Left colon (tissue), 2 donors: Measurements from ENCODE around the gene SLC35D3. TPM values are rescaled to one million over a fixed set of nuclear protein-coding genes. Genes with fewer than 3 reads are reported as not detected.
"Not testable (repeated sequence)": the region's sequence is repeated elsewhere in the genome, so short reads cannot be mapped to it uniquely, and the experiment has no call there.

Experiments used
- ATAC-seq: fragments of 200-7000 bp; cut with Tn5 transposase; one replicate; pipeline ENCODE4 v1.9.1; 2020; ENCODE audit warnings: mild to moderate bottlenecking, moderate library complexity
- DNase-seq, 2 donors: peaks; one replicate each; pipeline ENCODE4 v3.0.0-alpha.2; 2020
- intact Hi-C, 2 donors: fragments of 100-400 bp; cut with DNase I in 1 of 2; cut with micrococcal nuclease in 1 of 2; formaldehyde crosslinking; loops; one replicate each; pipeline versions ENCODE4 v1.11.2 to v1.14.0; 2022; cut with DNase I, micrococcal nuclease
- long read RNA-seq: library from polyadenylated mRNA; unstranded; transcript quantifications from one replicate; pipeline ENCODE4 v2.0.0, GENCODE V29; 2021
- total RNA-seq, 2 donors: library from RNA; stranded (reverse); fragmentation: NEBNext Ultra II Directional; extraction: Animal tissue kit (Norgen Biotek cat#: 25700); gene quantifications; one replicate each; pipeline ENCODE4 v1.2.1, GENCODE V29; 2021
- donor health status: DM: no; HTN: no; CAD: no.
- donor health status: DM: yes; HTN: yes; CAD: no.

Gene SLC35D3, protein sequence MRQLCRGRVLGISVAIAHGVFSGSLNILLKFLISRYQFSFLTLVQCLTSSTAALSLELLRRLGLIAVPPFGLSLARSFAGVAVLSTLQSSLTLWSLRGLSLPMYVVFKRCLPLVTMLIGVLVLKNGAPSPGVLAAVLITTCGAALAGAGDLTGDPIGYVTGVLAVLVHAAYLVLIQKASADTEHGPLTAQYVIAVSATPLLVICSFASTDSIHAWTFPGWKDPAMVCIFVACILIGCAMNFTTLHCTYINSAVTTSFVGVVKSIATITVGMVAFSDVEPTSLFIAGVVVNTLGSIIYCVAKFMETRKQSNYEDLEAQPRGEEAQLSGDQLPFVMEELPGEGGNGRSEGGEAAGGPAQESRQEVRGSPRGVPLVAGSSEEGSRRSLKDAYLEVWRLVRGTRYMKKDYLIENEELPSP
- total RNA-seq = under 1 TPM; 0.28 to 0.34 TPM
- long read RNA-seq, partial matches to known transcripts = 0 of 1 reads
- long read RNA-seq, other reads (novel, unspliced or antisense) = 0 of 1 reads

- ATAC-seq (peak; percentile 43), DNase-seq (peak in 1 of 2 donors; percentile 21)
- intact Hi-C loops = no loop called here
Measured at GRCh38 chr6:136921936-136922684, at the start of gene SLC35D3. TSS of gene SLC35D3 (plus strand) at chr6:136922301. CDS start at chr6:136922429, 128 bp downstream.

DNA sequence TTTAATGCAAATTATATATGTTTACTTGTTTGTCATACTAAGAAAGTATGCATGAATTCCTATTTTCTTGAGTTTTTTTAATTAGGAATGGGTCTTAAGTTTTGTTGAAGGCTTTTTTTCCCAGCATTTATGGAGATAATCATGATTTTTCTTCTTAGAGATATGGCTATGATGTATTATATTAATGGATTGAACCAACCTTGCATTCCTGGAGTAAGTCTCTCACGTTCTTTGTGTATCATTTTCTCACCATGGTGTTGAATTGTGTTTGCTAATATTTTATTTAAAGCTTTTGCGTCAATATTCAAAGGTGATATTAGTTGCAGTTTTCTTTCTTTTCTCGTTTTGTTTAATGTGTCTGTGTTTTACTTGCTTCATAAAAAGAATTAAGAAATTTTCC lies 48.4 kb upstream of the SLC35D3 start:
- ATAC-seq = no peak
- intact Hi-C loops = no loop called here
- DNase-seq = no peak

DNA sequence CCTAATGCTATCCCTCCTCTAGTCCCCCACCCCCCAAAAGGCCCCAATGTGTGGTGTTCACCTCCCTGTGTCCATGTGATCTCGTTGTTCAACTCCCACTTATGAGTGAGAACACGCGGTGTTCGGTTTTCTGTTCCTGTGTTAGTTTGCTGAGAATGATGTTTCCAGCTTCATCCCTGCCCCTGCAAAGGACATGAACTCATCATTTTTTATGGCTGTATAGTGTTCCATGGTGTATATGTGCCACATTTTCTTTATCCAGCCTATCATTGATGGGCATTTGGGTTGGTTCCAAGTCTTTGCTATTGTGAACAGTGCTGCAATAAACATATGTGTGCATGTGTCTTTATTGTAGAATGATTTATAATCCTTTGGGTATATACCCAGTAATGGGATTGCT lies 45.6 kb upstream of the SLC35D3 start:
- DNase-seq, ATAC-seq, intact Hi-C loops: not testable (repeated sequence)

- ATAC-seq (peak; percentile 51), DNase-seq (no peak)
- intact Hi-C loops = no loop called here
Measured at GRCh38 chr6:136880748-136881460, 41.2 kb upstream of the SLC35D3 start.

- ATAC-seq = no peak
- DNase-seq = no peak
- intact Hi-C loops = no loop called here
Measured at GRCh38 chr6:136886091-136886490, 36.0 kb upstream of the SLC35D3 start.

DNA sequence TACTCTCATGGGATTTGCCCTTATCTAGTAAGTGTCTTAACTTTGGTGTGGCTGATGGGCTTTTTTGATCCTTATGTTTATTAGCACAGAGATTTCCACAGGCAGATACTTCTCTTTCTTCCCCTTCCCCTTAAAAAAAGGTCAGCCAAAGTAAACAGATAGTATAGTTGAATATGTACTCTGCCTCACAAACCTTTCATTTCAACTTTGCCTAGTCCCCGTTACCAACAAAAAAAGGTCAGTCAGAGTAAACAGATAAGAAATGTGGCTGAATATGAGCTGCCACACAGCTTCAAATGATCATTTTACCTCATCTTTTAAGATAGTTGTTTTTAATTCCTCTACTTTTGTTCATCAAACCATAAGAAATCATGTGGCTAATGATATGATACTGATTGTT lies 34.1 kb upstream of the SLC35D3 start:
- intact Hi-C loops = no loop called here
- ATAC-seq = no peak
- DNase-seq = no peak

DNA sequence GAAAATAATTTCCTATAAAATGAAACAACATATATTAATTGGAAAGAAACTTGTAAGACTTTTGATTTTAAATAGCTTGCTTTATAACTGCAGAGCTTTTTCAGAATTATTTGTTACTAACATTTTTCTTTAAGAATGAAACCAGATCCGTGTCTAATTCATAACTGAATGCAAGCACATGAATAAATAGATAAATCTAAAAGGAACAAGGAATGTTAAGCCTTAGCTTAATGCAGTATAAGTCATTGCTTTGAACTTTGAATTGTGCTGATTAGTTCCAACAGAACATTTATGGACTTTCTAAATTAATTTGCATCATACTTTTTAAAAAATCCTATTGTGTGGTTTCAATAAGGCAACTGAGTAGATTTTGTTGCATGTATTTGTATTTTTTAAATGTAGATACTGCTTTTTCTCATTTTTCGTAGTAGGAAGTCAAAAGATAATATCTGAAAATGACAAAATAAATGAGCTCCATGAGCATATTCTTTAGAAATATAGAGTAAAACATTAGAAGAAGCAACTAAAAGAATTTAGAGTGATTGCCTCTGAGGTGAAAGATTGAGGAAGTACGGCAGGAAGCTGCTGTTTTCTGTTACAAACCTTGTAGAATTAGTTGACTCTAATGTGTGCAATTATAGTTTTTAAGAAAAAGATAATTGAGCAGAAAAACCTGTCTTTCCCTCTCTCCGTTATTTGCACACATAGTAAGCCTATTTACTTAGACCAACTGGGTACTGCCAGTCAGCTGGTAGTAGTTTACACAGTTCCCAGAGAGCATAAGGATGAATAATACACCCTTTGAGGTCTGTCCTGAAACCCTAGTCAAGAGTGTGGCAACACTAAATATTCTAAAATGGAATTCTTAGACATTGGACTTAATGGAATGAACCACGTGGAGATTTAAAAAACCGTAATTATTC lies 32.6 kb upstream of the SLC35D3 start:
- DNase-seq (no peak), ATAC-seq (peak; percentile 55)
- intact Hi-C loops = no loop called here

DNA sequence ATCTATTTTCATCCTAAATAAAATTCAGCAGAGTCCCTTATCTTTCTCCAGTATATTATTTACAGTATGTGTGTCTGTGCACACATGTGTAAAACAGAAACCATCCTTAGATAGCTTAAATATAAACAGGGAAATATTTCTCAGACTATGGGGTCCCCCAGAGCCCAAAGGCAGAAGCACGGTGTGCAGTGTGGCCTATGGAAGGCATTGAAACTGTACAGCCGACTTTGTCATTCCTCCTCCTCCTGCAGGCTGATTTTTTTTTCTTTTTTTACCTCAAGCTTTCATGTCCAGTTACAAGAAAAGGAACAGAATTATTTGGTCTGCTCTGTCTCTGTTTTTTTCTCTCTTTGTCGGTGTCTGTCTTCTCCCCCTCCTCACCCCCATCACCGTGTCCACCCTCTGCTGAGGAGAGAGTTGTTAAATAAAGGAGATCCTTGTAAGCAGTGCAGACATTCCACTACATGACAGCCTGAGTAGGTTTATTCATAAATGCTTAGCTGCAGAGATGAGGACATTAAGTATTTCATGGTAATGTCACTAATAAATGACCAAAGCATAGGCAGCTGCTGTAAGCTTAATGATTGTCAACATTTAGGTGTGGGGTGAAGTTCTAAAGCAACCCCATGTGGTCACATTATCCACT lies 31.8 kb upstream of the SLC35D3 start:
- no peak for ATAC-seq
- intact Hi-C loops = no loop called here

GRCh38 chr6:136890986-136891385 lies 31.1 kb upstream of the SLC35D3 start:
- DNase-seq (no peak), ATAC-seq (no peak)
- intact Hi-C loops = no loop called here

More for the DNA sequence above, 31.8 kb upstream of the SLC35D3 start:
- no peak for DNase-seq

- intact Hi-C loops = no loop called here
- DNase-seq (no peak), ATAC-seq (no peak)
Measured at GRCh38 chr6:136893187-136893586, 28.9 kb upstream of the SLC35D3 start.

GRCh38 chr6:136895901-136896300 lies 26.2 kb upstream of the SLC35D3 start:
- intact Hi-C loops = no loop called here
- no peak for ATAC-seq
- no peak for DNase-seq

DNA sequence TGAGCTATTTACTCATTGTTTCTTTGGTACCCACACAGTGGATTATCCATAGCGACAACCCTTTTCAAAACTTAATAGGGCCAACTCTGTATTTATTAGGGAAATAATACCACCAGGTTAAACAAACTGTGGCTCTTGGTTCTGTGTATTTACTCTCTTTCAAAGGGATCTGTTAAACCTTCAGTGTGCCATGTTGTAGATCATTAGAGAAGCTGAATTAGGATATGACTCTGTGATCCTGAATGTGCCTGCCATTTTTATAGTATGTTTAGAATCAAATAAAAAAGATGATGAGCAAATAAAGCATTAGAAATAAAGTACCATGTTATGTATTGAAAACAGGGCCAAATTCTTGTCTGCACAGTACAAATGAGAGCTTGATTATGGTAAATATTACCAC lies 25.0 kb upstream of the SLC35D3 start:
- intact Hi-C loops = no loop called here
- no peak for DNase-seq
- ATAC-seq = no peak

DNA sequence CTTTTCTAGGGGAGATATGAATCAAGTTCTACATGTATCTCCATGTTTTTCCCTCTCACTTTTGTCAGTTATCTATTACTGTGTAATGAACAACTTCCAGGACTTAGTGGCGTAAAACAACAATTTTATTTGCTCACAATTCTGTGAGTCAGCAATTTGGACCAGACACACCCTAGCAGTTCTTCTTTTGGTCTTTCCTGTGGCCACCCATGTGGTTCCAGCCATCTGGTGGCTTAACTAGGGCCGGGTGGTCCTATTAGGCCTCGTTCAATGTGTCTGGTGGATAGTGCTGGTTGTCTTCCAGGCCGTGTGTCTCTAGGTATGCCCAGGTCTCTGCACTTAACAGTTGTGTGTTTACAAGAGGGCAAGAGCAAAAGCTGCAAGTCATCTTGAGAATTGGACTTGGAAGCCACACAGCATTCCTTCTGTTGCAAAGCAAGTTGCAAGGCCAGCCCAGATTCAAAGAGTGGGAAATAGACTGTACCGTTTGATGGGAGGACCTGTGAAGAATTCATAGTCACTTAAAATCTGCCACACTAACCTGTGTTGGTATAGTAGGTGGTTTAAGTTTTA lies 20.8 kb upstream of the SLC35D3 start:
- intact Hi-C loops = no loop called here
- DNase-seq = no peak
- no peak for ATAC-seq

DNA sequence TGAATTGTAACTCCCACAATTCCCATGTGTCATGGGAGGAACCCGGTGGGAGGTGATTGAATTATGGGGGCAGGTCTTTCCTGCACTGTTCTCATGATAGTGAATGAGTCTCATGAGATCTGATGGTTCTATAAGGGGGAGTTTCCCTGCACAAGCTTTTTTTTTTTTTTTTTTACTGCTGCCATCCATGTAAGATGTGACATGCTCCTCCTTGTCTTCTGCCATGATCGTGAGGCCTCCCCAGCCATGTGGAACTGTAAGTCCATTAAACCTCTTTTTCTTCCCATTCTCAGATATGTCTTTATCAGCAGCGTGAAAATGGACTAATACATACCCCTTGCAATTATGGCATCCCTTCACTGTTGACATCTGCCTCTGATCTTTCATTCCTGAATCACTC lies 17.6 kb upstream of the SLC35D3 start:
- DNase-seq, intact Hi-C loops, ATAC-seq: not testable (repeated sequence)

DNA sequence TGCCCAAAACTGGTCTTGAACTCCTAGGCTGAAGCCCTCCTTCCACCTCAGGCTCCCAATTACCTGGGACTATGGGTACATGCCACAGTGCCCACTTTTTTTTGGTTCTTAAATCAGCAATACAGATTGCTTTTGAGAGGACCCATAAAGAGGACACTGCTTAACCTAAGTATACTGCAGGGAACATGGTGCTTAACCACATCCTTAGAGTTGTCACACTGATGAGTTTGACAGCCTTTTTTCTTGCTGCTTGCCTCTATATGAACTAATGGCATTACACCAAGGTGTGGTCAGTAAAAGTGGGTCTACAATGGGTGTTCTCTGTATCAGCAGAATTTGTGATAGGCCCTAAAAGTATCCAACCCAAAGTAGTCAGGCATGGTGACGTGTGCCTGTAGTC lies 7.2 kb upstream of the SLC35D3 start:
- intact Hi-C loops = no loop called here
- no peak for DNase-seq
- no peak for ATAC-seq

DNA sequence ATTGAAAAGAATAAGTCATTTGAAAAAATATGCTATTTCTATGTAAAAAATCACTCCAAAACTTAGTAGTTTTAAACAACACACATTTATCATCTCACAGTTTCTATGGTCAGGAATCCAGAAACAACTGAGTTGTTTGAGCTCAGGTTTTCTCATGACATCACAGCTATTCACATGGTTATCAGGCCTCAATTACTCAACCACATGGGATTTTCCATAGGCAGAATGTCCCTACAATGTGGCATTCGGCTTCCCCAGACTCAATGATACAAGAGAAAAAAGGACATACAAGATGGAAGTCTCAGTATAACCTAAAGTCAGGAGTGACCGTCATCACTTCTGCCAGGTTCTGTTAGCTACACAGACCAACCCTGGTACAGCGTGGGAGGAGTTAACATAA lies 3.4 kb upstream of the SLC35D3 start:
- DNase-seq = no peak
- intact Hi-C loops = no loop called here
- no peak for ATAC-seq

- DNase-seq (no peak), ATAC-seq (no peak)
- intact Hi-C loops = no loop called here
Measured at GRCh38 chr6:136920216-136920615, 1.9 kb upstream of the SLC35D3 start.
